Measurements from ENCODE around the gene SPRY4.
"Not testable (repeated sequence)": the region's sequence is repeated elsewhere in the genome, so short reads cannot be mapped to it uniquely, and the experiment has no call there.

The SPRY4 gene

DNA sequence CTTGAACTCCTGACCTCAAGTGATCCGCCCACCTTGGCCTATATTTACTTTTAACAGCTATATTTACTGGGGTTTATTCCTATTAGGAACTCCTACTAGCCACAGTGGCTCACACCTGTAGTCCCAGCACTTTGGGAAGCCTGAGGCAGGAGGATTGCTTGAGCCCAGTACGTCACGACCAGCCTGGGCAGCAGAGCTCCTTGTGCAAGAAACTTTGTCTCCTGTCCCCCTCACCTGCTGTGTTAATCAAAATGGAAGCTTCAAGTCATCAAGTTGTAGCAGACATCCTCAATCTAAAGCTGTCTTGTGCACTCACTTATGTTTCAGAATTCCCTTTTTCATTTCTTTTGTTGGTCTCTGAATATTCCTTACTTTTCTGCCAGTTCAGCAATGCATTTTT, 15.0 kb upstream of the SPRY4 start:
- DNase-seq (ENCODE audit: low read depth in 2 of 2, low spot score in 1 of 2): no peak

DNA sequence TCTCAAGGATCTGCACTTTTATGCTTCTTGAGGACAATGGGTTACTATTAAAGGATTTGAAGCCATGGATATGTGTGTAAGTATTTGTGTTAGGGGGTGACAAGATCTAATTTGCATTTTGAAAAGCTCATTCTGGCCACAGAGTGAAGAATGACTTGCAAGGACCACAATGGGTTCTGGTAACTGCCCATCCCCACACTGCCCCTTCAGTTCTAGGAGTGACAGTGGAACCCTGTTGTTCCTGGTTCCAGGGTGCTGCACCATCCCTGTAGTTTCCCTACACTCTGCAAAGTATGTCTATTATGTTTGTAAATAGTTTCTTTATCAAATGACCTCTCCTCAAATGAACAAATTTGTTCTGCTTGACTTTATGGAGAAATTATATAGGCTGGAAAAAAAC, 9.7 kb upstream of the SPRY4 start:
- DNase-seq (ENCODE audit: low read depth in 2 of 2, low spot score in 1 of 2): no peak

DNA sequence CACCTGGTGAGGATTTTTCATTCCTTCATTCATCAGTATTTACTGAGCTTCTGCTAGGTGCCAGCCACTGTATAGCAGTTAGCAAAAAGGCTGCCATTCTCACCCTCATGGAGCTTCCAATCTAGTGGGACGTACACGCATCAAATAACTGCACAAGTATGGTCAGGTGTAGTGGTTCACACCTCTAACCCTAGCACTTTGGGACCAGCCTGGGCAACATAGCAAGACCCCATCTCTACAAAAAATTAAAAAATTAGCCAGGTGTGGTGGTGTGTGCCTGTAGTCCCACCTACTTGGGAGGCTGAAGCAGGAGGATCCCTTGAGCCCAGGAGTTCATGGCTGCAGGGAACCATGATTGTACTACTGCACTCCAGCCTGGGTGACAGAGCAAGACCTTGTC, 8.9 kb upstream of the SPRY4 start:
- DNase-seq (ENCODE audit: low read depth in 2 of 2, low spot score in 1 of 2): not testable (repeated sequence)

DNA sequence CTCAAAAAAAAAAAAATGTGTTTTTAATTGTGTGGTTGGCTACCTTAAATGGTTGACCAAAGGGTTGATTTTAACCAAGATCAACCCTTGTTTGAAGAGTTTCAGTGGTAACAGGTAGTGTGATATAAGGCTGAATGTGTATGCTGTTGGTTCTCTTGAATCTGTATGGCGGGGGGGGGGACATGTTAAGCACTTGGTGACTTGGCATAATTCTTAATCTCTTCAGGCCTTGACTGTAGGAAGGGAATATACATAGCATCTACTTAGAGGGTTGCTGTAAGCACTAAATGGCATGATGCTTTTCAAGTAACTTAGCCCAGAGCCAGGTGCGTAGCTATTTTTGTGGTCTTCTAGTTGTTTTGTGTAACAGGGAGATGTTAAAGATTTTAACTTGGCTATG, 5.6 kb upstream of the SPRY4 start:
- no peak for DNase-seq (ENCODE audit: low read depth in 2 of 2, low spot score in 1 of 2)

DNA sequence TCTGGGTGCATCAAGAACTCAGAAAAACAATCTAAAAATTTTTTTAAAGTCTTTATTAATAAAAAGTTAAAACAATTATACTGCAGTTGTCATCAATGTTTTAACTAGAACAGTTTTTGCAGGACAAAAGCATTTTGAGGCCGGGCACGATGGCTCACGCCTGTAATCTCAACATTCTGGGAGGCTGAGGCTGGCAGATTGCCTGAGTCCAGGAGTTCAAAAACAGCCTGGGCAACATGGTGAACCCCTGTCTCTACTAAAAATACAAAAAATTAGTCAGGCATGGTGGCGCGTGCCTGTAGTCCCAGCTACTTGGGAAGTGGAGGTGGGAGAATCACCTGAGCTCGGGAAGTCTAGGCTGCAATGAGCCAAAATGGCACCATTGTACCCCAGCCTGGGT, 5.2 kb upstream of the SPRY4 start:
- no peak for DNase-seq (ENCODE audit: low read depth in 2 of 2, low spot score in 1 of 2)

DNA sequence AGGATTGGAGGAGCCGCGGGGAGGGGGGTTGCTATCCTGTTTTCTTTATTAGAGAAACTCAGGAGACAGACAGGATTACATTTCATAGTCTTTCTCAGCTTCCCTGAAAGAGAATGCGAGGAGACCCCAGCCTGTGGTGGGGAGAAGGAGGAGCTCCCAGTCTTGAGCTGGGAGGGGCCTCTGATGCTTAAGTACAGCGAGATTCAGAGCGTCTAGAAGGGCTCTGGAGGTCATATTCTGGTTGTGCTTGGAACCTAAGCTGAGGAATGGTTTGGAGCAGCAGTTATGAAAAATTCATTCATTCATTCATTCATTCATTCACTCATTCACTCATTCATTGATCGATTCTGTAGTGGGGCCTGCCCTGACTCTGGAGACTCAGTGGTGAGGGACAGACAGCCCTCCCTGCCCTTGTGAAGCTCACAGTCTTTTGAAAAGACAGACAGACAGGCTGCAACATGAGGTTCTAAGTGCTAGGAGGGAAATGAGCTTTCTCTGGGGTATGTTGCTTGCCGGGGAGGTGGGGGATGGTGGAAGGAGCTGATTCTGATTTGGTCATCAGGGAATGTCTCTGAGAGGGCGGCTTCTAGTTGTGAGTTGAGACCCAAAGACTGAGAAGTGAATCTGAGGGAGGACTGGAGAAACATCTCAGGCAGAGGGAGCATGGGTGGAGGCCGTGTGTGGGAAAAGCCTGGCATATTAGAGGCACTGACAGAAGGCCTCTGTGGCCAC, 2.5 kb upstream of the SPRY4 start:
- no peak for DNase-seq (ENCODE audit: low read depth in 2 of 2, low spot score in 1 of 2)

DNA sequence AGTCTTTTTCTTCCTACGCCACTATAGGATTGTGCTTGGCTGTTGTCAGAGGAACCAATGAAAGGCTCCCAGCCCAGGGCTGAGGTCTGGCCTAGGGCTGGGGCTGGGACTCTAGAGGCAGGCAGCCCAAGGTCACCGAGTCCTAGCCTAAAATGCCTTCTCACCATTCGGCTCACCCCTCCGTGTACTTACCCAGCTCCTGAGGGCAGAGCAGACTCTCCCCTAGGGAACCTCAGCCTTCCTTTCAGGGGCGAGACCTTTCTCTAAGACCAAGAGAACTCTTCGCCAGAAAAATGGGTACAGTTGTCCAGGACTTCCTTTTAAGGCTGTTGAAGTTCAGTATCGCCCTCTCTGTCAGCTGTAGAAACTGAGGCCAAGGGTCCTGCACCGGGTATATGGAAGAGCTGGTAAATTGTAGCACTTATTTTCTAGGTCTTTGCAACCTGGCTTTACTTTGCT, 1.7 kb upstream of the SPRY4 start:
- DNase-seq (ENCODE audit: low read depth in 2 of 2, low spot score in 1 of 2): no peak

DNA sequence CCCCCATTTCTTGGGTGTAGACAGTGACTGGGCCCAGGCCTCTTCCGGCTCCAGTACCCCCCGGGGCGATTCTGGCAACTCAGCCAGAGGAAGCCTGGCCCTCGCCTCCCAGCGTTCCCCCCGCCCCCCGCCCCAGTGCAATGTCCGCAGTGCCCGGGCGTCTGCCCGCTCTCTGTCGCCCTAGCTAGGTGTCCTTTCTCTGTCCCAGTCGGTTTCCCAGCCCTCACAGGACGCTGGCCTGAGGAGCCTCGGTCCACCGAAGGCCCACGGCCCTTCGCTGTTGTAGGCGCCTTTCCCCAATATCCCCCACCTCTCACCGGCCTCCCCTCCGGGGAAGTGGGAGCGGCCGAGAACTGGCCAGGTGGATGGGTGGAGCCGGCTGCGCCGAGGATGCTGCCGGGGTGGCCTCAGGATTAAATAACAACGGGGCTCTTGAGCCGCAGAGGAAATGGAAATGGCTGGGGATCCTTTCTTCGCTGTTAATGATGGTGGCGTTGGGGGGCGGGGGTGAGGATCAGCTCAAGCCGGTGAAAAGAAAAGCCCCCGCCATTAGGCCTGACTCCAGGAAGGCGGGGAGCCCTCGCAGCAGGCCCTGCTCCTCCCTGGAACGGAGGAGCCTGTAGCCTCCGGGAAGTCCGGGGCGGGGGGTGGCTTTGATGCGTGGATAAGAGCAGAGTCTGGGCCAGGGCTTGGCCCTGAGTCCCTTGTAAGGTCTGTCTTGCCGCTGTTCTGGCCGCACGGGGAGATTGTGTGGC, 1.1 kb upstream of the SPRY4 start:
- no peak for DNase-seq (ENCODE audit: low read depth in 2 of 2, low spot score in 1 of 2)

DNA sequence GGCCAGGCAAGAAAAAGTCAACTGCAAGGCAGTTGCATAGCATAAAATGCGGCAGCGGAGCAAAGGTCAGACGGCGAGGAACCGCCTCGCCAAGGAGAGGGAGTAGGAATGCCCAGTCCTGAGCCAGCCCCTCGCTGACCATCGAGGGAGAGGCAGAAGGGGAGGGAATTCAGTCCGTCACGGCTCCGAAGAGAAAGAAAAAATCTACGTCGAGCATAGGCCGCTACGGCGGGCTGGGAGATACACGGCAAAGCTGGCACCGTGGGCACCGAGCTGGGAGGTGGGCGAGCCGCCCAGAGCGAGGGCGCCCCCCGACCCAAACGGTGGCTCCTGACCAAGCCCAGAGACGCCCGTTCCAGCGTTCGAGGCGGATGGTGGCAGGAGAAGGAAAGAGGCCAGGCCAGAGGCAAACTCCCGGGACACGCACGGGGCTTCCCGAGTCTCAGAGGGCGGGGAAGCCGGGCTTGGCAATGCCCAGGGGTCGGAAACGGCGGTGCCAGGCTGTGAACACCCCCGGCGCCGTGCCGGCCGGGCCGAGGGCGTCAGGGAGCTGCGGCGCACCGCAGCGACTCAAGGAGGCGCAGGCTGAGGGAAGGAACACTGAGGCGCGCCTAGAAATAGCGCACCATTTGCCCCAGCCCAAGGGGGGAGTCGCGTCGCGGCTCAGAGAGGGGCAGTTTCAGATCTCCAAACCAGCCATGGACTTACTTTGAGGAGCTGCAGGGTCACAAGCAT, 518 bp downstream of the SPRY4 start:
- DNase-seq (ENCODE audit: low read depth in 2 of 2, low spot score in 1 of 2): peak; percentile 6 to 14

DNA sequence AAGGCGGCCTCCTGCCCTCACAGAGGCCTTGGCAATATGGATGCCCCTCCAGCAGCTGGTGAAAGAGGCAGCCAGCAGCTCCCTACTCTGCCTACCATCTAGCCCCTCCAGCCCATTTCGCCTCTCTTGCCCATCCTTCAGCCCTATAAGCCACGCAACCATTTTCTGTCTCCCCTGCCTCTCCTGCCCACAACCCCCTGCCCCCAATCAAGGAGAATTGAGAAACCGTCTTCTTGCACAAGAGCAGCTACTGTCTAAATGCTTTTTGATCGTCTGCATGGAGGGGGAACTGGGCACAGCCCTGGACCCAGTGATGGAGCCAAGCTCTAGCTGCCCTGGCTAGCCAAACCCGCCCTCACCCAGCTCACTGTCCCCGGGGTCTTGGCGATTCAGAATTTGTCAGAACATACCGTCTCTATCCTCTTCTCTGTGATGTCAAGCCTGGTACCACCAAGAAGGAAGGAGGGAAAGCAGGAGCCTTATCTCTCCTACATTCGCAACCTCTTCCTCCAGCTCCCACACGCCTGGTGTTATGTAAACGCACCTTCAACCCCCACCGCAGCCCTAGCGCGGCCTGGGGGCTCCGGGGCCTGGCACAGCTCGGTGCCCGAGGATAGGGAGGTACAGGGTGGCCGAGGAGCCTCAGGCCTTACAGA, 1.2 kb downstream of the SPRY4 start:
- no peak for DNase-seq (ENCODE audit: low read depth in 2 of 2, low spot score in 1 of 2)

DNA sequence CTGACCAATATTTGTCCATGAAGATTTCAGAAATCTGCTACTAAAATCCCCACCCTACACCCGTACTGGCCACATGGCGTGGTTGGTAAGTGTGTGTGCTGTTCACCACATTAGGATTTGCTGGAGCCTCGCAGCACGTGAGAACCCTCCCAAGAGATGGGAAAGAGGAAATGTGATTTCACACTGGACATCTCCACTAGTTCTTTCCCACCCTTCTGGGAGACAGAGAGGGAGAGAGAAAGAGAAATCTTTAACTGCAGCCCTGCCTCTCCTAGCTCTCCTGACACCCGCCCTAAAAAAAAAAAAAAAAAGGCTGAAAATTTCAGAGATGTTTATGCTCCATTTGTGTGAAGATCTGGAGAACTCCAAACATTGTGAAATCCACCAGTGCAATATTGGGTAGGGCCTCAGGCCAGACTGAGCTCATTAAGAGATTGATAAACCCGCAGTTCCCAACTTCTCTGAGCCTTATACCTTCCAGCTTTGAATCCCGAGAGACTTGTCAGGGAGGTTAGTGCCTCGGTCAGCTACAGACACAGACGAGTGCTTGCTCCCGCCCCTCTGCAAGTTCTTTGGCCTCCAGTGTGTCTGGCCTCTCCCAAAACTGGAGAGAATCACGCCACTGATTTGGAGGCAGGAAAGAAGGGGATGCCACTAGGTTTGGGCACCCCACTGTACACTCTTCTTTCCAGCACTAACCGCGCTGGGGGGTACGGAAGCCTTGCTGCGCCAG, 1.9 kb downstream of the SPRY4 start:
- DNase-seq (ENCODE audit: low read depth in 2 of 2, low spot score in 1 of 2): no peak

DNA sequence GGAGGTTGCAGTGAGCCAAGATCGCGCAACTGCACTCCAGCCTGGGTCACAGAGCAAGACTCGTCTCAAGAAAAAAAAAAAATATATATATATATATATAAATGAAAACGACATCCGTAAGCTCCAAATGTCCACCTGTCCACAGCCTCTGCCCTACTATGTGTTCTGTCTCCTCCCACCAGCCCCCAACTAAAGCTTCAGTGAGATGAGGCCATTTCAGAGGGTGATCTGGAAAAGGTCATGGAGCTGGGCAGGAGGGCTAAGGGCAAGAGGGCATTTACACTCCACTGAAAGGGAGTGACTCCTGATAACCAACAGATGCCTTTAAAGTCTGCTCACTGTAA, 2.4 kb downstream of the SPRY4 start:
- no peak for DNase-seq (ENCODE audit: low read depth in 2 of 2, low spot score in 1 of 2)

DNA sequence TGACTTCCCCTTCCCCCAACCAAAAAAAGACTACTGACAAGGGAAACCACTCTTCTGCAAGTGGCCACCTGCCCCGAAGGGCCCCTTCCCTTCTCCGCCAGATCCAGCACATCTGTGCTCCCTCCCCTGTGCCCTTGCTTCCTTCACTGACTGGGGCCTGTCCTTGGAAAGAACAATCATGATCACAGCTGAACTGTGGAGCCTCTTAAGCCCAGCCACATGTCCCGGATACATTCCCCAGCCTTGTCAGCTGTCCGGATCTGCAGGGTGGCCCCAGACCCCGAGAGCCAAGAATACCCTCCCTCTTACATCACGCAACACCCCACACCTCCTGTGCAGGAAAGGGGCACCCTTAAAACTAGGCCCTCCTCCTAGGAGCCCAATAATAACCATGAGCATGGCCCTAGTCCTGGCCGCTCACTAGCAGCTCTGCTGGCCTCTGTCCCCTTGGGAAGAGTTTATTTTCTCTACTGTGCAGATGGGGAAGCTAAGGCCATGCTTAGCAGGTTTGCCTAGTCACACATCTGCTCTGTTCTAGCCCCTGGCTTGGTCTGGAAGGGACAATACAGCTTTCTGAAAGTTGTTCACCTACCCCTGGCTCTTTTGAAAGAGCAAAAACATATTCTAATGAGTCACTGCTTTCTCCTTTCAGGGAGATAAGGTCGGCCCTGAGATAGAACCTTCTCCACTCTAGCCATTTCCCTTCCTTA, 3.8 kb downstream of the SPRY4 start:
- DNase-seq (ENCODE audit: low read depth in 2 of 2, low spot score in 1 of 2): no peak

DNA sequence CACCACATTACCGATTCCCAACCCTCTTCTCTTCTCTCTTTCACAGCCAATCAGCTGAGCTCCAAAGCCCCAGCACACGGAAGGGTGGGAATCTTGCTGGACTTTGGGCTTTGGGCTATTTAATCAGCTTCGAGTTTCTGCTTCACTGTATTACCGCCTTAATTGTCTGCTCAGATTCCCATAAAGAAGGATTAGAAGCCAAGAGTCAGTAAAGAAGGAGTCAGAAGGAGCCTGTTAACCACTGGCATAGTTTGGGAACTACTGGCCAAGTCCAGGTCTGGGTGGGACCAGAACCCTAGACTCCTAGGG, 4.4 kb downstream of the SPRY4 start:
- DNase-seq (ENCODE audit: low read depth in 2 of 2, low spot score in 1 of 2): no peak

DNA sequence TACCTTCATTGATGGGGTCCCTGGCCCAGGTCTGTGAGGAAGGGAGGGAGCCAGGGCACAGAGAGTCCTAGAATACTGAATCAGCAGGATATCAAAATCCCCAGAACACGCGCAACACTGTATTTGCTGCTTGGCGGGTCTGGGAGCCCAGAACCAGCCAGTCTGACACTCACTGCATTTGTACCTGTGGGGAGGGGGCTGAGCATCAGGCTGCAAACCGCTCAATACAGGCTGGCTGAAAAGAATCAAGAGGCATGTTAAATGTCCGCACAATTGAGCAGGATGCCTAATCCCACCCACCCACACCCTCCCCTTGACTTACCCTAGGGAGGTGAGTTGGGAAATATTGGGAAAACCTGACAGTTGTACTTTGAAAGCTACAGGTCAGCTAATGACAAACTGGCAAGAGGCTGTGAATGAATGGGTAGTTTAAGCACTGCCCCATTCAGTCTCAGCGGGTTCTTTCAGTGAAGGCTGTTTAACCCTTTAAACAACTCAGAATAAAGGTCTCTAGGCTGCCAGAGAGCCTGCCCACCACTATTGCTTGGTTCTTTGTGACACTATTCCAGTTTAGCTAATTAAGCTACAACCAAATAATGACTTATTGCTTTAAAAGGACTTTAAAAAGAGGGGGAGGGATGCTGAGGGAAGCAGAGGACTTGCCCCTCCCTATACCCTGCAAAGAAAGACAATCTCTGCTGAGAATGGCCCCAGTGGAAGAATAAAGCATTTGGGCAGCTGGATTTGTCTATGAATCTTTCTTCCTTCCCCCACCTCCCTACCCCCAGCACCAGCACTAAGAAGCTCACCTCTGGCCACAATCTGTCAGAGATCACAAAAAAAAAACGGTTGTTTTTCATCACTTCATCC, 5.0 kb downstream of the SPRY4 start:
- DNase-seq (ENCODE audit: low read depth in 2 of 2, low spot score in 1 of 2): no peak

DNA sequence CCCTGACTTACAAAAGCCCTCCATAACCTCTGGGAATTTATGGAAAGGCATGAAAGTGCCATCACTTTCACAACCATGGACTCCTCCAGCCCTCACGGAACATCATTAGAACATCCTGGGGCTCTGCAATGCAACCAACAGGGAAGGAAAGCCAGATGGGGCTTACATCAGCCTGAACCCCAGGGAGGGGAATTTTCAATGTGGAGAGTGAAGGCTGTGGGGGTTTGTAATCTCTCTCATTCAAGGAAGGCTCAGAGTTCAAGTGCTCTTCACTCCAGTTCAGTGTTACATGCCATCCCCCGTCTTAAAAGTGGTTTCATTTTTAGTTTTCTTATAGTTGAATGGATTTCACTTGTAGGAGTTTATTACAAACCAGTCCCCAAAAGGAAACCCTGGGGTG, 5.7 kb downstream of the SPRY4 start:
- DNase-seq (ENCODE audit: low read depth in 2 of 2, low spot score in 1 of 2): no peak

DNA sequence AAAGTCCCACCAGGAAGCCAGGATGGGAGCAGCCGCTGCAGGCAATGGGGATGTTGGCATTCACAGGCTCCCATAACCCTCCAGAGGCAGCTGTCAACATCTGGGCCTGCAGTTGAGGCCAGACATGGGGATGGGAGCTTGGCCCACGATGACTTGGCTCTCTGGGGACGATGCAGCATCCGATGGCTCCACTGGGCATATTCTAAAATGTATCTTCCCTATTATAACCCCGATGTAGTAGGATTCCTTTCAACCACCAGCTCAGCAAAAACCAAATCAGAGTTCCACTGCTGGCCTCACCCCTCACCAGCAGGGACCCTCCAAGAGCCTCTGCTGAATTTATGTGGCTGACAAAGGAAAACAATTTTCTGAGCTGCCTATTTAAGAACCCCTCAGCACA, 7.1 kb downstream of the SPRY4 start:
- DNase-seq (ENCODE audit: low read depth in 2 of 2, low spot score in 1 of 2): no peak

DNA sequence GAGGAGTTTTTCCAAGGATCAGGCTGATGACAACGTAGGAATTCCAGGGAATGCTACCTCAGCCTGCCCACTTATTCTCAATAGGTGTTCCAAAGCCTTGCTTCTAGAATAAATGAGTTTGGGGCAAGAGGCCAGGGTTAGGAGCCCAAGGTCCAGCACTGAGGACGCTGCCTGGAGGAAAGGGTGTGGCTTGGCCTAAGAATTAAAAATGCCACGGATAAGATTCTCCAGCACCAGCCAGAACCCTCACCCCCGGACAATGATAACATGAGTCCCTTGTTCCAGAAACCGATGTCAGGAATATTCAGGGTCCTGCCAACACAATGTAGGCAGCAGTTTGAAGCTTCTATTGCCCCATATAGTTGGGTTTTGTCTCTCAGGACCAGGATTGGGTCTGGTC, 7.6 kb downstream of the SPRY4 start:
- DNase-seq (ENCODE audit: low read depth in 2 of 2, low spot score in 1 of 2): no peak

DNA sequence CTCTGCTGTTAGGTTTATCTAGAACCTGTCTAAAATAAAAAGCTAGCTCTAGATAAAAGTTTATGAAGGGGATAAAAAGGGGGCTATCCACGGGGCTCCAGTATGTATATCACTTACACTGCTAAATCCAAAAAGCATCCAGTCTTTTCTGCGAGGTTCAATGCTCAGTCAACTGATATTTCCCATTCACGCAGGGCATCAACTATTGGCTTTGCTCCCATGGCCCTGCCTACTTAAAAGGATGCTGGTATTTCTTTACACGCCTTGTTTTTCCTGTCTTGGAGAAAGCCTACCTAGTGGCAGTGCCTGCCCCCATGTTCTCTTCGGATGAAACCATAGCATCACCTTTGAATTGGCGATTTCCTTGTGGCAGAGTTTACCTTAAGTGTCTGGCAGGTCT, 8.1 kb downstream of the SPRY4 start:
- DNase-seq (ENCODE audit: low read depth in 2 of 2, low spot score in 1 of 2): no peak

DNA sequence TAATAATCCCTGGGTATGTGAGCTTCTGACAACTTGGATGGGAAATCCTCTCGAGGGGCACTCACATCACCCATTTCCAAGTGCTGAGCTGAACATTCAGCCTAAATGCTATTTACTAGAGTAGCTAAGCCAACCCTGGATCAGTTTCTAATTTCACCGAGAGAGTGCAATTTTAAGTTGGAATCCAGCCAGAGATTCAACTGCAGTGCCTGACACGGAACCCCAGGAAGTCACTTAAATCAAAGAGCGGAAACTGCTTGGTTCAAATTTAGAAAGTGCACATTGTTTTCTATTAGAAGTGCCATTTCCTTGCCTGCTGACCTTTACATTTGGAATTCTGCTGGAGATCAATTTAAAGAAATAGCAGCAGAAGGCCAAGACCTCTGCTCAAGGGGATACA, 8.8 kb downstream of the SPRY4 start:
- DNase-seq (ENCODE audit: low read depth in 2 of 2, low spot score in 1 of 2): no peak

Data from stimulated activated CD8-positive, alpha-beta memory T cell treated with anti-CD3 and anti-CD28 coated beads, Interleukin-4, amount 100 ng/mL, for 4 hours (primary cell).